GM18502 (cell line): ENCODE measurements around the gene EGFL6.

Source experiments
- ATAC-seq: cut with Tn5 transposase; IDR thresholded peaks from one replicate; pipeline ENCODE4 v1.9.1; 2021; ENCODE audit warnings: mild to moderate bottlenecking; ENCODE audit not compliant: unreplicated experiment, poor library complexity

EGFL6 gene, protein sequence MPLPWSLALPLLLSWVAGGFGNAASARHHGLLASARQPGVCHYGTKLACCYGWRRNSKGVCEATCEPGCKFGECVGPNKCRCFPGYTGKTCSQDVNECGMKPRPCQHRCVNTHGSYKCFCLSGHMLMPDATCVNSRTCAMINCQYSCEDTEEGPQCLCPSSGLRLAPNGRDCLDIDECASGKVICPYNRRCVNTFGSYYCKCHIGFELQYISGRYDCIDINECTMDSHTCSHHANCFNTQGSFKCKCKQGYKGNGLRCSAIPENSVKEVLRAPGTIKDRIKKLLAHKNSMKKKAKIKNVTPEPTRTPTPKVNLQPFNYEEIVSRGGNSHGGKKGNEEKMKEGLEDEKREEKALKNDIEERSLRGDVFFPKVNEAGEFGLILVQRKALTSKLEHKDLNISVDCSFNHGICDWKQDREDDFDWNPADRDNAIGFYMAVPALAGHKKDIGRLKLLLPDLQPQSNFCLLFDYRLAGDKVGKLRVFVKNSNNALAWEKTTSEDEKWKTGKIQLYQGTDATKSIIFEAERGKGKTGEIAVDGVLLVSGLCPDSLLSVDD

DNA sequence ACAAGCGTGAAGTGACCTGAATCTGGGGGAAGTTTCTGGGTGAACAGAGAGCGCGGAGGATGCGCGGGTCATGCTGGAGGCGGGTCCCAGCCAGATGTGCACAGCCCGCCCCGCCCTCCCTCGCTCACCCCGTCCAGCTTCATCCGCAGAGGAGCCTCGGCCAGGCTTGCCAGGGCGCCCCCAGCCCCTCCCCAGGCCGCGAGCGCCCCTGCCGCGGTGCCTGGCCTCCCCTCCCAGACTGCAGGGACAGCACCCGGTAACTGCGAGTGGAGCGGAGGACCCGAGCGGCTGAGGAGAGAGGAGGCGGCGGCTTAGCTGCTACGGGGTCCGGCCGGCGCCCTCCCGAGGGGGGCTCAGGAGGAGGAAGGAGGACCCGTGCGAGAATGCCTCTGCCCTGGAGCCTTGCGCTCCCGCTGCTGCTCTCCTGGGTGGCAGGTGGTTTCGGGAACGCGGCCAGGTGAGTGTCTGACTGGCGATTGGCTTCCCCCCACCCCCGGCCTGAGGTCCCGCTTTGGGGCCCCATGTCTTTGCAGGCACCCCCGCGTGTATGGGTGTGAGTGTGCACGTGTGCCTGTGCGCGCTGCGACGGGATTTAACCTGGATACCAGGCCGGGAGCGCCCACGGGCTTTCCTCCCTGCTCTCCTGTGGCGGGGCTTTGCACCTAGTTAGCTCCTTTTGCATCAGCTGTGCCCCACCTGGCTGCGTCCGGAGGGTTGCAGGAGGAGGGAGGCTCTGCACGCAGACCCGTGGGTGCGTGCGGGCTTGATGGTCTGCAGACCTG is at the start of gene EGFL6:
EGFL6 (plus strand) TSS at position 123 of the 782 bp plus-strand sequence; CDS start at position 384, 261 bp downstream.
- ATAC-seq: no peak

- ATAC-seq: no peak
Measured at GRCh38 chrX:13520351-13520750, 49.0 kb upstream of the EGFL6 start.

- no peak for ATAC-seq
Measured at GRCh38 chrX:13520936-13521335, 48.5 kb upstream of the EGFL6 start.

DNA sequence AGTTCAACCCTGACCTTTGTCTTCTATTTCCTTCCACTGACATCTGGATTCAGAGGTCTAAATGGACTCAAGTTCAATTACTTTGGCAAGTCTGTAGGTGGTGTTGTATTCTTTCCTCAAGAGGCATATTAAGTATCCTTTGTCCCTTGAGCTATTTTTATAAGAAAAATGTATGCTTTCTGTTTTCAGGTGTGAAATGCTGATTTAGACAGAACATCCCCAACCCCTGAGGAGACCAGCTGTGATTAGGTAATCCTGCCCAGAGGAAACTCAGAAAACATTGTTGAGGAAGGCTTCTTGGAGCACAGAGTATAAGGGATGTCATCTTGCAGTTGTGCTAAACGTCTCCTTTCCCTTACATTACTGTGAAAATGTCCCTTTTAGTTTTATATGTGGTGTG is 46.6 kb upstream of the EGFL6 start:
- ATAC-seq: no peak

- ATAC-seq: no peak
Measured at GRCh38 chrX:13533726-13534125, 35.7 kb upstream of the EGFL6 start.

- no peak for ATAC-seq
Measured at GRCh38 chrX:13535376-13536165, 33.8 kb upstream of the EGFL6 start.

DNA sequence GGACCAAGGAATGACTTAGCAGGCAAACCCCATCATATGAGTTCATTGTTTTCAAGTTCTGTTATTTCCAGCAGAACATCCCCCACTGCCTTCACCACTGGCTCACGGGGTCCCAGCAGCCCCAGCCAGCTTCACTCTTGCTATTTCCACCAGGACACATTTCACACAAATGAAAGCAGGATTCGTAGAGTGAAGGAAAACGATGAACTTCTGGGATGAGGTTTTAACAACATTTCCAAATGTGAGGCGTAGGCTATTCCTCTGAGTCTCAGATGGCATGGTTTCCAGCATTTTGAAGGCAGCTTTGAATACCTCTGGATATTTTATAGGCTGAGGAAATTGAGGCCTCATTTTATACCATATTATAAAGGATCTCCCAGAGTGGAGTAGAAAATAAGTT is 32.9 kb upstream of the EGFL6 start:
- no peak for ATAC-seq

DNA sequence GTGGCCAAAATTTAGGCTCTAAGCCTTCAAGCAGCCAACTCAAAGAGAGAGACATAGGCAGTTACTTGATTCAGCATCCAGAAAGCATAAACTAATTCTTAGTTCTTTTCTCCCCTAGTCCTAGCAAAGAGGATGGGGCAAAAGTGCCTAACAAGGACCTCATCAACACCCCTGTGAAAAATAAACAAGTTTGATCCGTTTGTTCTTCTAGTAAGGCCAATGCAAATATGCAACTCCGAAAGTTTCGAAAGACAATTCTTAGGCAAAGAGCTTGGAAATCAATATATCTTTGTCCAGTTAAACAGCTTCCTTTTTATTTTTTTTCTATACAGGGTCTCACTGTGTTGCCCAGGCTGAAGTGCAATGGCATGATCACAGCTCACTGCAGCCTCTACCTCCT is 31.0 kb upstream of the EGFL6 start:
- ATAC-seq: no peak

DNA sequence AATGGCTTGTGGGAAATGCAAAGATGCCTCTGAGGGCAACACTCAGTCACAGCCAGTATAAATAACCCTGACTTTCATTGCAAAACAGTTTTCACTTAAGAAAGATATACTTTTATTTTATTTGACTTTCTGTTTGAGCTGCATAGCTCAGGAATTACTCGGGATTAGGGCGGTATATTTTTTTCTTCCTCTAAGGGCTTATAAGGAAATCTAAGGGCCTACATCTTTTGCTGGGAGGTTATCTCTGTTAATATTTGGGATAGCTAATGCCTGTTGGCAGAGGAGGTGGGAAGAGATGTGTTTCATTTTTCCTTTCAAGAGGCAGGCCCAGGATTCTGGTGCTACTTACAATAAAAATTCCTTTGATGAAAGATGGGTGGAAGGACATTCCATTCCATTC is 28.8 kb upstream of the EGFL6 start:
- no peak for ATAC-seq

DNA sequence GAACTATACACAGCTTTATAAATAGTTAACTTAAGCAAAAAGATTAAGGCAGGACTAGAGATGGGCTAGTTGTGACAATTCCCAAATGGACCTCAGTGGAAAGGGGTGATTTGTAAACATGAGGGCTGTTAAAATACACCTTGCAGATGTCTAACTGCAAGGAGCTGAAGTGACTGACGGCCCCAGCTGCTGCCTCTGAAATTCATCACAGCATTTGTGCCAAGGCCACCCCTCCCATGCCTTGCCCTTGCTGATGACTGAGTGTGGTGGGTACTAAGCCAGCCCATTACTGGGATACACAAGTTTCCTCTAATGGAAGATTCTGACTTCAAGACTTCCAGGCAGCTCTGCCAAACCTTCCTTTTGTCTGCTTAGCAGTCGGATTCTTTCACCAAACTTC is 23.7 kb upstream of the EGFL6 start:
- no peak for ATAC-seq

DNA sequence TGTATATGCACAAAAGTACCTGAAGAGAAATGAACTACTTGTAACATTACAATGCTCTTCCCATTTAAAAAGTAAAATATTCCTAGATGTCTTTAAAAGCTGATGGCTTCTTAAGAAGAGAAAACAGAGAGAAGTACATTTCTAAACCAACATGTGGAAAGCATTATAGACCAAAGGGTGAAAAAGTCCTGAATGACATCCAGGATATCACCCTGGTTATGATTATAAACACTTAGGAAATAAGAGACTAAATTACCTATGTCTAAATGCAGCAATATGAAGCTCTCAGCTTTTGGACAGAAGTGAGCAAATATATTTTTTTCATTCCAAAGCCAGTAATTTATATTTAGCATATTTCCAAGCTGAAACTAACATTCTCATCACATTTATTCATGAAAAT is 21.7 kb upstream of the EGFL6 start:
- no peak for ATAC-seq

GRCh38 chrX:13550346-13550745 is 19.1 kb upstream of the EGFL6 start:
- no peak for ATAC-seq

- no peak for ATAC-seq
Measured at GRCh38 chrX:13551610-13552009, 17.8 kb upstream of the EGFL6 start.

DNA sequence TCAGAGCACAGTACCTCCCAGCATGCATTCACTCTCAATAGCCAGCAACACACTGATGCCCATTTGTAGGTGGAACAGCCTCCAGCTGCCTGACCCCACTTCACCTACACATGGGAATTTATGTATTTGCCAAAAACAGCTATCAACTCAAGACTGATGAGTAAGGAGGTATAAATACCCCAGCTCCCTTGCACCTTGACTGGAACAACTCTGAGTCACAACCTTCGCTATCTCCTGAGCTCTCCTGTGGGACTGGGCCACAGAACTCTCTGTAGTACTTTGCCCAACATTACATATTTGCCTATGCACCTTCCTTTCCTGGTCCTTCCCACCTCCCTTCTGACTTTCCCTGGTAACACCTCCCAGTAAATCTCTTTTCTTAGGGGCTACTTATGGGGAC is 16.5 kb upstream of the EGFL6 start:
- ATAC-seq: no peak

- no peak for ATAC-seq
Measured at GRCh38 chrX:13565511-13565910, 3.9 kb upstream of the EGFL6 start.

GRCh38 chrX:13570261-13570605 is 832 bp downstream of the EGFL6 start:
- ATAC-seq: no peak

DNA sequence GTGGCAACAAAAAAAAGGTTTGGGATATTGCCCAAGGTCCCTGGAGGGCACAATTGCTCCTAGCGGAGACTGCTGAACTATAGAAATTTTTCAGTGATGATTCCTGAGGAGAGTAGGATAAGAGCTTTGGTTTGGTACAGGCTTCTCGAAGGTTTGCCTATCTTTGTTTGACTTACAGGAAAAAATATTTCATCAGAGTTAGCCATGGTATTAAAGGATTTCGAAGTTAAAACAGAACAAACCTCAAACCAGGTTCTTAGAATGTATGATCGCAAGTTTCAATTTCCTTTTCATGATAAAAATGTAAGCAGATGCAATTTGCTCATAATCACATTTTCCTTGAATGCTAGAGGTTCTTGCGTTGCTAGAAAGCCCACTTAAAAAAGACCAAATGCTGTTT is 1.7 kb downstream of the EGFL6 start:
- no peak for ATAC-seq

DNA sequence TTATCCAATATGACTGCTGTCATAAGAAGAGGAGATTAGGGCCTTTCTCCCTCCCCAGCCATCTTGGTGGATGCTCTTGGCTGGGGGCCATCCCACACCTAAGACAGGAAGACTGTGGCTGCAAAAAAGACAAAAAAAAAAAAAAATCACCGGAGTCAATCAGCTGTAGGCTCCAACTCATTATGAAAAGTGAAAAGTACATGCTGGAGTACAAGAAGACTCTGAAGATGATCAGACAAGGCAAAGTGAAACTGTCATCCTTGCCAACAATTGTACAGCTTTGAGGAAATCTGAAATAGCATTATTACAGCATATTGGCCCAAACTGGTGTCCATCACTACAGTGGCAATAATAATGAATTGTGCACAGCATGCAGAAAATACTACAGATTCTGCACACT is 5.2 kb downstream of the EGFL6 start:
- peak; percentile 81 for ATAC-seq

- no peak for ATAC-seq
Measured at GRCh38 chrX:13579661-13580060, 10.3 kb downstream of the EGFL6 start.

GRCh38 chrX:13581554-13581953 is 12.2 kb downstream of the EGFL6 start:
- ATAC-seq: no peak
